CD8-positive, alpha-beta memory T cell (primary cell): ENCODE data around the gene LAMTOR3. TPM values are rescaled to one million over a fixed set of nuclear protein-coding genes. Genes with fewer than 3 reads are reported as not detected.
A peak's percentile ranks its signal among the peaks of the same experiment; 100 is the strongest.
"Not testable (repeated sequence)": the region's sequence is repeated elsewhere in the genome, so short reads cannot be mapped to it uniquely, and the experiment has no call there.

Experiments
- CTCF ChIA-PET: fragments of 350-600 bp; sonication (Branson Sonifier 250); formaldehyde crosslinking; loops from one replicate; lab custom pipeline; 2021; ENCODE audit warnings: antibody characterized with exemption; lab: Charles Lee
- POLR2A ChIA-PET: fragments of 350-600 bp; sonication (Branson Sonifier 250); formaldehyde crosslinking; loops from one replicate; lab custom pipeline; 2021; ENCODE audit warnings: antibody characterized with exemption; lab: Charles Lee
- DNase-seq, 5 donors: peaks; one replicate each; pipeline versions ENCODE4 v3.0.0 to v3.0.0-alpha.2; 2020 to 2022; ENCODE audit warnings: mixed read lengths in 1 of 5
- H3K27ac ChIP-seq: one replicate; pipeline ENCODE4 v1.7.0; 2013; ENCODE audit warnings: low read depth, mild to moderate bottlenecking, low read length, moderate library complexity
- H3K27me3 ChIP-seq: 2 replicates; pipeline ENCODE4 v1.7.0; 2013; ENCODE audit warnings: low read length, mild to moderate bottlenecking; ENCODE audit not compliant: insufficient read depth, poor library complexity, severe bottlenecking
- H3K36me3 ChIP-seq: 2 replicates; pipeline ENCODE4 v1.7.0; 2013; ENCODE audit warnings: mild to moderate bottlenecking, low read length, moderate library complexity; ENCODE audit not compliant: insufficient read depth
- H3K4me1 ChIP-seq: 2 replicates; pipeline ENCODE4 v1.7.0; 2013; ENCODE audit warnings: mild to moderate bottlenecking, low read length, moderate library complexity; ENCODE audit not compliant: insufficient read depth
- H3K4me3 ChIP-seq: 2 replicates; pipeline ENCODE4 v1.7.0; 2013; ENCODE audit warnings: mild to moderate bottlenecking, low read length
- H3K9me3 ChIP-seq: 2 replicates; pipeline ENCODE4 v1.7.0; 2013; ENCODE audit warnings: mild to moderate bottlenecking, low read length
- H3K27ac Mint-ChIP-seq, 8 donors: one replicate each; pipeline ENCODE4 v1.8.0; 2020 to 2021; ENCODE audit warnings: mixed read lengths in 8 of 8, mild to moderate bottlenecking in 6 of 8, inconsistent platforms in 3 of 8, moderate library complexity in 3 of 8
- H3K27me3 Mint-ChIP-seq, 2 donors: one replicate each; pipeline ENCODE4 v1.8.0; 2020 to 2021; ENCODE audit warnings: mixed read lengths in 2 of 2, mild to moderate bottlenecking in 1 of 2, moderate library complexity in 1 of 2
- H3K36me3 Mint-ChIP-seq, 3 donors: one replicate each; pipeline ENCODE4 v1.8.0; 2020 to 2021; ENCODE audit warnings: mixed read lengths in 3 of 3, inconsistent platforms in 1 of 3, mild to moderate bottlenecking in 1 of 3
- H3K4me1 Mint-ChIP-seq, 3 donors: one replicate each; pipeline ENCODE4 v1.8.0; 2020 to 2021; ENCODE audit warnings: mixed read lengths in 3 of 3, inconsistent platforms in 1 of 3, mild to moderate bottlenecking in 1 of 3
- H3K4me3 Mint-ChIP-seq, 7 donors: one replicate each; pipeline ENCODE4 v1.8.0; 2020 to 2021; ENCODE audit warnings: mixed read lengths in 7 of 7, mild to moderate bottlenecking in 6 of 7, moderate library complexity in 4 of 7, inconsistent platforms in 2 of 7
- H3K9me3 Mint-ChIP-seq, 5 donors: one replicate each; pipeline ENCODE4 v1.8.0; 2020 to 2022; ENCODE audit warnings: mixed read lengths in 5 of 5, mild to moderate bottlenecking in 3 of 5, moderate library complexity in 2 of 5, inconsistent platforms in 1 of 5
- polyA plus RNA-seq: library from polyadenylated mRNA; unstranded; fragments of 300-500 nt; fragmentation: Illumina TruSeq; gene quantifications from one replicate; pipeline ENCODE4 v1.2.3, GENCODE V29; 2021
- total RNA-seq, 2 experiments: library from RNA; stranded (reverse); gene quantifications; one replicate each; pipeline ENCODE4 v1.2.3, GENCODE V29; 2021

Gene LAMTOR3
- total and polyA plus RNA-seq, 3 experiments from 2014 or later = 35.7 to 39.0 (median 37.9) TPM

DNA sequence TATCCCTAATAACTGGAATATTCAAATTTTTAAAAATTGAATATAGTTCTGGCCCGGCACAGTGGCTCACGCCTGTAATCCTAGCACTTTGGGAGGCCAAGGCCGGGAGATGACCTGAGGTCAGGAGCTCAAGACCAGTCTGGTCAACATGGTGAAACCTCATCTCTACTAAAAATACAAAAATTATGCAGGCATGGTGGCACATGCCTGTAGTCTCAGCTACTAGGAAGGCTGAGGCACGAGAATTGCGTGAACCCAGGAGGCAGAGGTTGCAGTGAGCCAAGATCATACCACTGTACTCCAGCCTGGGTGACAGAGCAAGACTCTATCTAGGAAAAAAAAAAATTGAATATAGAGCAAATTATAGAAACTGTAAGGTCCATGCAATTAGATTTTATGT is 64.2 kb downstream of the LAMTOR3 start:
- not testable (repeated sequence) for H3K27me3 ChIP-seq, H3K4me3 Mint-ChIP-seq, H3K36me3 Mint-ChIP-seq, H3K4me1 ChIP-seq, H3K36me3 ChIP-seq, H3K9me3 ChIP-seq, DNase-seq, H3K9me3 Mint-ChIP-seq, H3K27ac ChIP-seq, H3K4me3 ChIP-seq, H3K27me3 Mint-ChIP-seq
- ChIA-PET CTCF (interaction anchor here (1.0 to 1.7 kb wide), 3 partner anchors 14 to 22 kb away, joined by 3 to 4 read pairs (median 3); partner anchors contain the start of gene DAPP1), POLR2A (interaction anchor here (0.7 kb wide), 1 partner anchor 8 kb away, joined by 3 read pairs; no protein-coding TSS in a partner anchor)
- peaks cover 3 to 14% (median 13%) of the 10 kb centered on the region in 3 donors for H3K4me1 Mint-ChIP-seq
- peak overlapping the region in 1 of 8 donors; percentile 85 for H3K27ac Mint-ChIP-seq

DNA sequence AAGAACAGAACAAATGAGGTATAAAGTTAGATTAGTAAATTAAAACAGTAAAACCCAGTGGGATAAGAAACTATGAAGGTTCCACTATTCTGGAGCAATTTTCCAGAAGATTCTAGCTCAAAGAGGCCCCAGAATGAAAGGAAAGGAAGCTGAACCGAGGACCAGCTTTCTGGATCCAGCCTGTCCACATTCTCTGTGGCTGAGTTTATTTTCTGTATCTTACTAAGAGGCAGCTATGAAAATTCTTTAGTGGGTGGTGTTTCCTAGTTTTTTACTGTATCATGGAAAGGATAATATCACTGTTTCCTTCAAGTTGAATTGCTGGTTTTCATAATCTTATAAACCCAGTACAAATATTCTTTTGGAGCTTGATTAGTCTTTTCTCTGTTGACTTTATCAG is 65.8 kb downstream of the LAMTOR3 start:
- Mint-ChIP-seq H3K36me3 (peaks cover 0 to 5% (median 3%) of the 10 kb centered on the region in 3 donors), H3K4me1 (peaks cover 6 to 26% (median 21%) of the 10 kb centered on the region in 3 donors), H3K27ac (peak overlapping the region in 1 of 8 donors; percentile 17), H3K4me3 (no peak overlapping the region), H3K27me3 (no peaks in the 10 kb centered on the region), H3K9me3 (no peaks in the 10 kb centered on the region)
- ChIA-PET CTCF (interaction anchor here (1.4 kb wide), 1 partner anchor 11 kb away, joined by 4 read pairs; the partner anchor contains the start of gene DAPP1), POLR2A (no interaction called here)
- Histone ChIP-seq H3K27ac (no peak overlapping the region), H3K4me3 (no peak overlapping the region), H3K4me1 (no peaks in the 10 kb centered on the region), H3K9me3 (no peaks in the 10 kb centered on the region), H3K27me3 (no peaks in the 10 kb centered on the region), H3K36me3 (no peaks in the 10 kb centered on the region)
- no peak for DNase-seq

Other genes with a start within 250 kb of the LAMTOR3 start
- gene C4orf54, start 236.6 kb downstream of the LAMTOR3 start, total RNA-seq = not detected
- gene C4orf54, start 236.6 kb downstream of the LAMTOR3 start, polyA plus RNA-seq = not detected
- gene DAPP1, start 77.6 kb downstream of the LAMTOR3 start, total RNA-seq = 10 to 100 TPM; 18.8 to 20.9 TPM
- 10.3 TPM for gene DAPP1, start 77.6 kb downstream of the LAMTOR3 start, polyA plus RNA-seq
- 10 to 100 TPM; 43.8 to 46.5 TPM for gene DNAJB14, start 52.2 kb upstream of the LAMTOR3 start, total RNA-seq
- 63.3 TPM for gene DNAJB14, start 52.2 kb upstream of the LAMTOR3 start, polyA plus RNA-seq
- gene H2AZ1, start 55.8 kb upstream of the LAMTOR3 start, total RNA-seq = 100 to 1,000 TPM; 494 to 515 TPM
- 372 TPM for gene H2AZ1, start 55.8 kb upstream of the LAMTOR3 start, polyA plus RNA-seq